CD4-positive, alpha-beta T cell (primary cell): ENCODE results near the gene PAQR8. TPM values are rescaled to one million over a fixed set of nuclear protein-coding genes. Genes with fewer than 3 reads are reported as not detected.
A peak's percentile ranks its signal among the peaks of the same experiment; 100 is the strongest.

Experiments used
- ATAC-seq: fragments of 200-7000 bp; cut with Tn5 transposase; one replicate; pipeline ENCODE4 v1.10.0; 2022; ENCODE audit warnings: mild to moderate bottlenecking; ENCODE audit not compliant: poor library complexity
- CTCF ChIA-PET: fragments of 350-600 bp; sonication (Branson Sonifier 250); formaldehyde crosslinking; loops from one replicate; lab custom pipeline; 2021; ENCODE audit warnings: antibody characterized with exemption, inconsistent platforms; lab: Charles Lee
- POLR2A ChIA-PET: fragments of 350-600 bp; sonication (Branson Sonifier 250); formaldehyde crosslinking; loops from one replicate; lab custom pipeline; 2021; ENCODE audit warnings: antibody characterized with exemption, inconsistent platforms; lab: Charles Lee
- DNase-seq, 14 experiments: peaks; one replicate each; pipeline ENCODE4 v3.0.0-alpha.2; 2013 to 2020; ENCODE audit warnings: mixed read lengths in 2 of 14
- H3K27ac ChIP-seq, 2 donors: one replicate each; pipeline versions ENCODE4 v1.5.1 to v1.7.0; 2013; ENCODE audit warnings: low read length in 2 of 2, low read depth in 1 of 2, mild to moderate bottlenecking in 1 of 2
- H3K27me3 ChIP-seq, 2 experiments: 1 replicate in 1 of 2; 2 replicates in 1 of 2; pipeline versions ENCODE4 v1.6.1 to v1.7.0; 2013; ENCODE audit warnings: low read length in 2 of 2, control low read depth in 1 of 2, mild to moderate bottlenecking in 1 of 2, moderate library complexity in 1 of 2; ENCODE audit not compliant: insufficient read depth in 2 of 2, control insufficient read depth in 1 of 2
- H3K36me3 ChIP-seq: one replicate; pipeline ENCODE4 v1.6.1; 2013; ENCODE audit warnings: low read length, control low read depth; ENCODE audit not compliant: insufficient read depth
- H3K4me1 ChIP-seq: one replicate; pipeline ENCODE4 v1.6.1; 2013; ENCODE audit warnings: low read length, control low read depth; ENCODE audit not compliant: insufficient read depth
- H3K4me3 ChIP-seq: one replicate; pipeline ENCODE4 v1.5.1; 2013; ENCODE audit warnings: mild to moderate bottlenecking, low read length, moderate library complexity
- H3K9me3 ChIP-seq, 2 experiments: 1 replicate in 1 of 2; 2 replicates in 1 of 2; pipeline versions ENCODE4 v1.6.1 to v1.7.0; 2013; ENCODE audit warnings: low read length in 2 of 2, mild to moderate bottlenecking in 2 of 2, control low read depth in 1 of 2, moderate library complexity in 1 of 2; ENCODE audit not compliant: control insufficient read depth in 1 of 2, insufficient read depth in 1 of 2
- H3K27ac Mint-ChIP-seq: one replicate; pipeline ENCODE4 v1.8.0; 2020; ENCODE audit warnings: mixed read lengths
- H3K27me3 Mint-ChIP-seq: one replicate; pipeline ENCODE4 v1.8.0; 2021; ENCODE audit warnings: mixed read lengths
- H3K36me3 Mint-ChIP-seq: one replicate; pipeline ENCODE4 v1.8.0; 2021; ENCODE audit warnings: low read depth, mixed read lengths
- H3K4me1 Mint-ChIP-seq: one replicate; pipeline ENCODE4 v1.8.0; 2021; ENCODE audit warnings: low read depth, mixed read lengths
- H3K4me3 Mint-ChIP-seq: one replicate; pipeline ENCODE4 v1.8.0; 2020; ENCODE audit warnings: mild to moderate bottlenecking, mixed read lengths
- H3K9me3 Mint-ChIP-seq: one replicate; pipeline ENCODE4 v1.8.0; 2020; ENCODE audit warnings: mixed read lengths
- CTCF ChIP-seq: fragments of 200-600 bp; IDR thresholded peaks from one replicate; pipeline ENCODE4 v1.8.0; 2022; ENCODE audit warnings: antibody characterized with exemption, mild to moderate bottlenecking
- intact Hi-C, 2 experiments: fragments of 100-400 bp; cut with DNase I in 1 of 2; cut with micrococcal nuclease in 1 of 2; formaldehyde crosslinking; loops; one replicate each; pipeline versions ENCODE4 v1.15.1 to v1.9.0; 2023 to 2025; cut with DNase I, micrococcal nuclease
- total RNA-seq, 174 experiments: library from RNA in 2 of 174; stranded (reverse) in 2 of 174; gene quantifications; one replicate each; pipeline ENCODE4 v1.2.3 and lab custom pipeline; 2021 to 2026

Gene PAQR8
- total RNA-seq, 2 experiments from 2014 or later, result 1.8 to 1.9 TPM

GRCh38 chr6:52417675-52418111 is 55.7 kb downstream of the PAQR8 start:
- intact Hi-C loops, result loop anchor here in 1 of 2 experiments (2.0 to 10.0 kb wide), 5 partner anchors 133 to 1127 kb away; partner anchors contain the start of genes GCLC and MCM3
- H3K4me3 Mint-ChIP-seq, result peak overlapping the region; percentile 13
- Histone ChIP-seq H3K36me3 (no peaks in the 10 kb centered on the region), H3K27me3 (no peaks in the 10 kb centered on the region), H3K9me3 (no peaks in the 10 kb centered on the region), H3K4me3 (no peak overlapping the region), H3K27ac (no peak overlapping the region), H3K4me1 (peaks cover 23% of the 10 kb centered on the region)
- ChIA-PET CTCF (interaction anchor here (1.2 to 2.7 kb wide), 3 partner anchors 10 to 245 kb away, joined by 4 to 13 read pairs (median 10); partner anchors contain the start of gene MCM3), POLR2A (interaction anchor here (0.6 to 2.1 kb wide), 5 partner anchors 18 to 272 kb away, joined by 3 to 8 read pairs (median 4); partner anchors contain the start of gene PAQR8)
- DNase-seq, result no peak
- no peaks in the 10 kb centered on the region for H3K27me3 Mint-ChIP-seq
- H3K27ac Mint-ChIP-seq, result no peak overlapping the region
- H3K9me3 Mint-ChIP-seq, result no peaks in the 10 kb centered on the region
- no peak for TF ChIP-seq CTCF
- peaks cover 25% of the 10 kb centered on the region for H3K4me1 Mint-ChIP-seq
- H3K36me3 Mint-ChIP-seq, result no peaks in the 10 kb centered on the region
- no peak for ATAC-seq

GRCh38 chr6:52418606-52419005 is 56.7 kb downstream of the PAQR8 start:
- H3K27ac ChIP-seq, result no peak overlapping the region
- DNase-seq (no peak), ATAC-seq (no peak)
- POLR2A ChIA-PET, result interaction anchor here (1.6 to 3.1 kb wide), 5 partner anchors 19 to 158 kb away, joined by 4 to 18 read pairs (median 8); partner anchors contain the start of genes MCM3 and TRAM2
- H3K36me3 ChIP-seq, result no peaks in the 10 kb centered on the region
- CTCF ChIA-PET, result interaction anchor here (0.6 to 1.7 kb wide), 6 partner anchors 11 to 233 kb away, joined by 3 to 5 read pairs (median 4); partner anchors contain the start of gene MCM3
- Mint-ChIP-seq H3K4me3 (peak overlapping the region; percentile 34), H3K36me3 (no peaks in the 10 kb centered on the region), H3K27ac (no peak overlapping the region), H3K4me1 (peaks cover 22% of the 10 kb centered on the region), H3K27me3 (no peaks in the 10 kb centered on the region), H3K9me3 (no peaks in the 10 kb centered on the region)
- no peak for TF ChIP-seq CTCF
- no peaks in the 10 kb centered on the region for H3K9me3 ChIP-seq
- H3K4me1 ChIP-seq, result peaks cover 23% of the 10 kb centered on the region
- H3K4me3 ChIP-seq, result no peak overlapping the region
- intact Hi-C loops, result loop anchor here in 1 of 2 experiments (5.0 to 10.0 kb wide), 4 partner anchors 179 to 1126 kb away; partner anchors contain the start of gene GCLC
- H3K27me3 ChIP-seq, result no peaks in the 10 kb centered on the region

- Mint-ChIP-seq H3K27ac (no peak within 1 kb of the TSS), H3K9me3 (no peaks in the 10 kb centered on the region), H3K4me3 (no peak within 1 kb of the TSS), H3K36me3 (no peaks in the 10 kb centered on the region), H3K4me1 (peaks cover 19% of the 10 kb centered on the region), H3K27me3 (no peaks in the 10 kb centered on the region)
- peak; percentile 88 for ATAC-seq
- Histone ChIP-seq H3K27ac (peak within 1 kb of the TSS; percentile 33 to 57), H3K4me3 (peak within 1 kb of the TSS; percentile 80), H3K36me3 (no peaks in the 10 kb centered on the region), H3K4me1 (peaks cover 23% of the 10 kb centered on the region), H3K9me3 (no peaks in the 10 kb centered on the region), H3K27me3 (no peaks in the 10 kb centered on the region)
- peak; percentile 95 to 99 (median 97) for DNase-seq
- CTCF ChIA-PET, result interaction anchor here (1.0 to 2.7 kb wide), 4 partner anchors 12 to 156 kb away, joined by 5 to 14 read pairs (median 7); partner anchors contain the start of genes MCM3 and TRAM2
- no peak for TF ChIP-seq CTCF
- intact Hi-C loops, result loop anchor here (1.0 to 10.0 kb wide), 10 partner anchors 97 to 1375 kb away; partner anchors contain the start of genes GCLC (in 1 of the 2), LRRC1 (in 1 of the 2), MCM3 (in 1 of the 2) and TRAM2 (in 1 of the 2)
- POLR2A ChIA-PET, result interaction anchor here (0.6 to 3.1 kb wide), 10 partner anchors 20 to 157 kb away, joined by 3 to 18 read pairs (median 5); partner anchors contain the start of genes MCM3, PAQR8 and TRAM2
These were observed 58.1 kb downstream of the PAQR8 start, which contains the start of gene EFHC1 for GRCh38 chr6:52419809-52420667. Gene EFHC1, plus strand, starts transcription at chr6:52420342. Its CDS starts 69 bp downstream, at chr6:52420411.
